IPS-20b (cell line): ENCODE data around the gene DCST1.

ENCODE experiments used
- H3K27ac ChIP-seq: one replicate; pipeline ENCODE4 v1.5.1; 2013; ENCODE audit warnings: low read length
- H3K27me3 ChIP-seq: 2 replicates; pipeline ENCODE4 v1.6.1; 2013; ENCODE audit warnings: mild to moderate bottlenecking, low read length, inconsistent platforms; ENCODE audit not compliant: insufficient read depth
- H3K36me3 ChIP-seq: 2 replicates; pipeline ENCODE4 v1.6.1; 2013; ENCODE audit warnings: low read depth, mild to moderate bottlenecking, inconsistent platforms, low read length, moderate library complexity; ENCODE audit not compliant: insufficient read depth
- H3K4me1 ChIP-seq: 2 replicates; pipeline ENCODE4 v1.6.1; 2013; ENCODE audit warnings: mild to moderate bottlenecking, control low read depth, inconsistent platforms, low read length, moderate library complexity; ENCODE audit not compliant: insufficient read depth
- H3K4me3 ChIP-seq: 2 replicates; pipeline ENCODE4 v1.5.1; 2013; ENCODE audit warnings: mild to moderate bottlenecking, low read length, inconsistent platforms
- H3K9ac ChIP-seq: 2 replicates; pipeline ENCODE4 v1.6.1; 2013; ENCODE audit warnings: low read depth, mild to moderate bottlenecking, inconsistent platforms, low read length, moderate library complexity
- H3K9me3 ChIP-seq: 2 replicates; pipeline ENCODE4 v1.6.1; 2013; ENCODE audit warnings: mild to moderate bottlenecking, low read depth, low read length, inconsistent platforms; ENCODE audit not compliant: insufficient read depth

DCST1 gene

GRCh38 chr1:155017041-155017945, 16.3 kb upstream of the DCST1 start:
- peak overlapping the region; percentile 59; the same call in 1 of the 2 replicates for H3K4me3 ChIP-seq
- H3K36me3 ChIP-seq, result peaks cover 29% of the 10 kb centered on the region
- H3K27me3 ChIP-seq, result no peaks in the 10 kb centered on the region
- H3K27ac ChIP-seq, result peak overlapping the region; percentile 45
- H3K9me3 ChIP-seq, result no peaks in the 10 kb centered on the region
- peaks cover 13% of the 10 kb centered on the region; the same call in 1 of the 2 replicates for H3K4me1 ChIP-seq
- peak overlapping the region; percentile 72; the same call in 1 of the 2 replicates for H3K9ac ChIP-seq

- peaks cover 9% of the 10 kb centered on the region; the same call in 1 of the 2 replicates for H3K4me1 ChIP-seq
Observed at GRCh38 chr1:155017946-155018316, 15.7 kb upstream of the DCST1 start.

GRCh38 chr1:155018617-155019348, 14.8 kb upstream of the DCST1 start:
- Histone ChIP-seq H3K4me1 (peaks cover 9% of the 10 kb centered on the region; the same call in 1 of the 2 replicates), H3K36me3 (peaks cover 28% of the 10 kb centered on the region), H3K27ac (no peak overlapping the region), H3K27me3 (no peaks in the 10 kb centered on the region), H3K4me3 (no peak overlapping the region), H3K9ac (no peak overlapping the region), H3K9me3 (no peaks in the 10 kb centered on the region)

More at GRCh38 chr1:155017946-155018316, 15.7 kb upstream of the DCST1 start:
- Histone ChIP-seq H3K4me3 (peak overlapping the region; percentile 59; the same call in 1 of the 2 replicates), H3K9ac (peak overlapping the region; percentile 45; the same call in 1 of the 2 replicates), H3K27me3 (no peaks in the 10 kb centered on the region), H3K27ac (no peak overlapping the region), H3K36me3 (peaks cover 29% of the 10 kb centered on the region), H3K9me3 (no peaks in the 10 kb centered on the region)

- Histone ChIP-seq H3K27ac (no peak overlapping the region), H3K4me1 (peaks cover 9% of the 10 kb centered on the region; the same call in 1 of the 2 replicates), H3K27me3 (no peaks in the 10 kb centered on the region), H3K4me3 (no peak overlapping the region), H3K9me3 (no peaks in the 10 kb centered on the region), H3K36me3 (peaks cover 20% of the 10 kb centered on the region; the same call in 1 of the 2 replicates), H3K9ac (no peak overlapping the region)
Observed at GRCh38 chr1:155019377-155020245, 14.0 kb upstream of the DCST1 start.

- H3K9ac ChIP-seq, result no peak overlapping the region
- no peaks in the 10 kb centered on the region for H3K36me3 ChIP-seq
- no peaks in the 10 kb centered on the region for H3K27me3 ChIP-seq
- H3K4me1 ChIP-seq, result peaks cover 4% of the 10 kb centered on the region; the same call in 1 of the 2 replicates
- no peak overlapping the region for H3K27ac ChIP-seq
- H3K4me3 ChIP-seq, result no peak overlapping the region
- H3K9me3 ChIP-seq, result no peaks in the 10 kb centered on the region
Observed at GRCh38 chr1:155022136-155022926, 11.3 kb upstream of the DCST1 start.

- H3K27ac ChIP-seq, result no peak overlapping the region
- H3K4me3 ChIP-seq, result no peak overlapping the region
- H3K36me3 ChIP-seq, result no peaks in the 10 kb centered on the region
- no peak overlapping the region for H3K9ac ChIP-seq
- no peaks in the 10 kb centered on the region for H3K9me3 ChIP-seq
- H3K27me3 ChIP-seq, result no peaks in the 10 kb centered on the region
- peaks cover 2% of the 10 kb centered on the region; the same call in 1 of the 2 replicates for H3K4me1 ChIP-seq
Observed at GRCh38 chr1:155022927-155023236, 10.7 kb upstream of the DCST1 start.

- Histone ChIP-seq H3K4me1 (no peaks in the 10 kb centered on the region), H3K27me3 (no peaks in the 10 kb centered on the region), H3K36me3 (no peaks in the 10 kb centered on the region), H3K27ac (no peak overlapping the region), H3K4me3 (no peak overlapping the region), H3K9ac (no peak overlapping the region), H3K9me3 (no peaks in the 10 kb centered on the region)
Observed at GRCh38 chr1:155023627-155024026, 10.0 kb upstream of the DCST1 start.

GRCh38 chr1:155024315-155024714, 9.3 kb upstream of the DCST1 start:
- Histone ChIP-seq H3K36me3 (no peaks in the 10 kb centered on the region), H3K27me3 (no peaks in the 10 kb centered on the region), H3K9ac (no peak overlapping the region)

GRCh38 chr1:155026154-155026553, 7.5 kb upstream of the DCST1 start:
- no peaks in the 10 kb centered on the region for H3K36me3 ChIP-seq
- H3K9me3 ChIP-seq, result no peaks in the 10 kb centered on the region
- H3K27me3 ChIP-seq, result no peaks in the 10 kb centered on the region
- no peaks in the 10 kb centered on the region for H3K4me1 ChIP-seq
- H3K27ac ChIP-seq, result no peak overlapping the region
- no peak overlapping the region for H3K4me3 ChIP-seq
- no peak overlapping the region for H3K9ac ChIP-seq

More at GRCh38 chr1:155024315-155024714, 9.3 kb upstream of the DCST1 start:
- no peak overlapping the region for H3K27ac ChIP-seq
- no peak overlapping the region for H3K4me3 ChIP-seq
- no peaks in the 10 kb centered on the region for H3K9me3 ChIP-seq
- H3K4me1 ChIP-seq, result no peaks in the 10 kb centered on the region

- H3K27me3 ChIP-seq, result no peaks in the 10 kb centered on the region
- no peak overlapping the region for H3K9ac ChIP-seq
- H3K27ac ChIP-seq, result no peak overlapping the region
- no peak overlapping the region for H3K4me3 ChIP-seq
- no peaks in the 10 kb centered on the region for H3K36me3 ChIP-seq
- H3K9me3 ChIP-seq, result no peaks in the 10 kb centered on the region
- H3K4me1 ChIP-seq, result no peaks in the 10 kb centered on the region
Observed at GRCh38 chr1:155026588-155026987, 7.0 kb upstream of the DCST1 start.
